GM18870 (cell line): Measurements from ENCODE around the gene WEE1.

Experiments
- ATAC-seq: cut with Tn5 transposase; IDR thresholded peaks from one replicate; pipeline ENCODE4 v1.9.1; 2021; ENCODE audit warnings: moderate library complexity; ENCODE audit not compliant: unreplicated experiment

WEE1 gene

GRCh38 chr11:9565822-9566560 is 7.5 kb upstream of the WEE1 start:
- ATAC-seq = peak; percentile 92

- ATAC-seq = no peak
Measured at GRCh38 chr11:9566561-9567063, 6.9 kb upstream of the WEE1 start.

GRCh38 chr11:9567401-9567800 is 6.1 kb upstream of the WEE1 start:
- no peak for ATAC-seq

- no peak for ATAC-seq
Measured at GRCh38 chr11:9568161-9568853, 5.2 kb upstream of the WEE1 start.

GRCh38 chr11:9568854-9569587 is 4.4 kb upstream of the WEE1 start:
- no peak for ATAC-seq

GRCh38 chr11:9569588-9570164 is 3.8 kb upstream of the WEE1 start:
- ATAC-seq = no peak

- ATAC-seq = no peak
Measured at GRCh38 chr11:9570313-9571025, 3.0 kb upstream of the WEE1 start.

- no peak for ATAC-seq
Measured at GRCh38 chr11:9571071-9571762, 2.3 kb upstream of the WEE1 start.

- no peak for ATAC-seq
Measured at GRCh38 chr11:9571763-9572115, 1.7 kb upstream of the WEE1 start.

- peak; percentile 4 for ATAC-seq
Measured at GRCh38 chr11:9573775-9574621, 528 bp downstream of the WEE1 start.

- no peak for ATAC-seq
Measured at GRCh38 chr11:9574622-9575259, 1.3 kb downstream of the WEE1 start.

GRCh38 chr11:9575260-9576240 is 2.1 kb downstream of the WEE1 start:
- ATAC-seq = no peak

GRCh38 chr11:9576701-9577381 is 3.4 kb downstream of the WEE1 start:
- no peak for ATAC-seq

- ATAC-seq = no peak
Measured at GRCh38 chr11:9577556-9577955, 4.1 kb downstream of the WEE1 start.

GRCh38 chr11:9580894-9581293 is 7.4 kb downstream of the WEE1 start:
- ATAC-seq = no peak

- ATAC-seq = no peak
Measured at GRCh38 chr11:9581556-9582161, 8.2 kb downstream of the WEE1 start.

- ATAC-seq = no peak
Measured at GRCh38 chr11:9590717-9591116, 17.2 kb downstream of the WEE1 start.
